ENCODE data around the gene CCDC57.
"Not testable (repeated sequence)": the region's sequence is repeated elsewhere in the genome, so short reads cannot be mapped to it uniquely, and the experiment has no call there.

CCDC57 gene

DNA sequence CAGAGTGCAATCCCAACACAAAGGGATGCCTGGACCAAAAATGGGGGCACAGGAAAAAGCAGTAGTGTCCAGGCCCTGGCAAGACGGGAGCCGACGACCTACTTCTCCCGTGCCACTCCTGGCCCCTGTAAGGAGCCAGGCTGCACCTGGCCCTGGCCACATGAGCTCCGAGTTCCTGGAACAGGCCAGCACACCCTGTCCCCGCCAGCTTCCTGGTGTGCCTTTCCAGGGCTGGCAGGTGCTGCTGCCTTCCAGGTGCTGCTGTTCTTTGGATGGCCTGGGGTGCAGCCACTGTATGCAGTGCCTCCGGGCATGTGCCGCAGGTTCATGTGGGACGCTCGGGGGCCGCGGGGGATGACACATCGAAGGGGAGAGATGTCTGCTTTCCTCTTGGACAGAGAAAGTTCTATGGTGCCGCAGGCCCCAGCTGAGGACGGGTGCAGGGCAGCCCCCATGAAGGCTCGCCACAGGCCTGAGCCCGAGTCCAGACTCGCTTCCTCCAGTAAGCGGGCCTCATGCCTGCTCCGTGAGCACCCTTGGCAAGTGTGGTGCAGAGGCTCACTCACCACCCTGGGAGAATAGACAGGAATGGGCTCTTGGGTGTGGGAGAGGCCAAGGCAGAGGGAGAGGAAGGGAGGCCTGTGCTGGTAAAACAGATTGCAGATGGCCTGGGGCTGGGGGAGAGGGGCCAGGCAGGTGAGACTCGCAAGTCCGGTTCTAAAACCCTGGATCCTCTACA, 59.9 kb downstream of the CCDC57 start:
- ATAC-seq: no peak
- DNase-seq: no peak

DNA sequence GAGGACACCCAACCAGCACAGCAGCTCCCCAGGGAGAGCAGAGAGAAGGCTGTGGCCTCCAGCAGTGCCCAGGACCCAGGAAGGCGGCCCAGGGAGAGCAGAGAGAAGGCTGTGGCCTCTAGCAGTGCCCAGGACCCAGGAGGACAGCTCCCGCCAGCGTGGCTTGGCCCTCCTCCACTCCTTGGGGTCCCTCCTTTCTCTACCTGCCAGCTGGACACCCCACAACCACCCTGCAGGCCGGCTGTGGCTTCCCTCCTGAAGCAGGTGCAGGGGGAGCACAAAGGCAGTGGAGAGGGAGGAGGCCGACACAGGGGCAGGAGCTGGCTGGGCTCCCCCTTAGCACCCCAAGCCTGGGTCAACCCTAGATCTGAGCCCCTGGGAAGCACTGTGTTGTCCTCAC, 60.5 kb downstream of the CCDC57 start:
- ATAC-seq: no peak
- no peak for DNase-seq

DNA sequence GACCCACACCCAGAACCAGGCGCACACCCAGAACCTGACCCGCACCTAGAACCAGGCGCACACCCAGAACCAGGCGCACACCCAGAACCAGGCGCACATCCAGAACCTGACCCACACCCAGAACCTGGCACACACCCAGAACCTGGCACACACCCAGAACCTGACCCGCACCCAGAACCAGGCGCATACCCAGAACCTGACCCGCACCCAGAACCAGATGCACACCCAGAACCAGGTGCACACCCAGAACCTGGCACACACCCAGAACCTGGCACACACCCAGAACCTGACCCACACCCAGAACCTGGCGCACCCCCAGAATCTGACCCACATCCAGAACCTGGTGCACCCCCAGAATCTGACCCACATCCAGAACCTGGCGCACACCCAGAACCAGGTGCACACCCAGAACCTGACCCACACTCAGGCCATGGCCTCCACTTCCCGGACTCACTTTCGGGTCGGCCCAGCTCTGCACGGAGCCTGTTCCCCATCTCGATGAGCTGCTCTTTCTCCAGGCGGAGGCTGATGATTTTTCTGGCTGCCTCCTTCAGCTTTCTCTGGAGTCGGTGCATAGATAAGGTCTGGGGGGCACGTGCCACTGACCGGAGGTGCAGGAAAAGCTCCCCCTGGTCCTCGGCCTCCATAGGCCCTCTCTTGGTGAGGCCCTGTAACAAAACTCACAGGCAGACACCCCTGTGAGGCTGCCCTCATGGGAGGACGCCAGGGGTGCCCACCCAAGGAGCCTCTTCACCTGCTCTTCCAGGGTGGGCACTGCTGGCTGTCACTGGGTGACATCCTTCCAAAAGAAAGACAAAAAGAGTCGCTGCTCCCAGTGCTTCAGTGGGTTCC, 61.3 kb downstream of the CCDC57 start:
- DNase-seq (no peak), ATAC-seq (no peak)

DNA sequence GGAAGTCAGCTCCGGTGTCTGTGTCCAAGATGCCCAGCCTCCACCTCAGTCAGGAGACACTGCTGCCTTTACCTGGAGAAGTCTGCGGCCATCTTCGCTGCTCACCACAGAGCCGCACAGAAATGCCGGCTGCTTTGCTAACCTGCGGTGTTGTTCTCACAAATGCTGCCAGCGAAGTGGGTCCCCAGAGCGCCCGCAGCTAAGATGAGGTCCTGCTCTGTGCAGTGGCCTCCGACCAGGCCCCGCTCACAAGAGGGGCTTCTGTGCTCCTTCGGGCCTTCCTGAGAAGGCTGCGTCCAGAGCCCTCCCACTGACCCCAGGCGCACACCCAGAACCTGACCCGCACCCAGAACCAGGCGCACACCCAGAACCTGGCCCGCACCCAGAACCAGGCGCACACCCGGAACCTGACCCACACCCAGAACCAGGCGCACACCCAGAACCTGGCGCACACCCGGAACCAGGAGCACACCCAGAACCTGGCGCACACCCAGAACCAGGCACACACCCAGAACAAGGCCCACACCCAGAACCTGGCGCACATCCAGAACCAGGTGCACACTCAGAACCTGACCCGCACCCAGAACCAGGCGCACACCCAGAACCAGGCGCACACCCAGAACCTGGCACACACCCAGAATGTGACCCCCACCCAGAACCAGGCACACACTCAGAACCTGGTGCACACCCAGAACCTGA, 63.1 kb downstream of the CCDC57 start:
- DNase-seq (no peak), ATAC-seq (no peak)

DNA sequence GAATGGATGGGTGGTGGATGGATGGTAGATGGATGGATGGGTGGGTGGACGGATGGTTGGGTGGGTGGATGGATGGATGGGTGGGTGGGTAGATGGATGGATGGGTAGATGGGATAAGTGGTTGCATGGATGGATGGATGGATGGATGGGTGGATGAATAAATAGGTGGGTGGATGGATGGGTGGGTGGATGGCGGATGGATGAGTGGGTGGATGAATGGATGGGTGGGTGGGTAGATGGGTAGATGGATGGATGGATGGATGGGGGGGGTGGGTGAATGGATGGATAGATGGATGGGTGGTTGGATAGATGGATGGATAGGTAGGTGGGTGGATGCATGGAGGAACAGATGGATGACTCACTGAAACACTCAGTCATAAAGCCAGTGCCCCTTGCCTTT, 63.6 kb downstream of the CCDC57 start:
- DNase-seq: no peak
- no peak for ATAC-seq

DNA sequence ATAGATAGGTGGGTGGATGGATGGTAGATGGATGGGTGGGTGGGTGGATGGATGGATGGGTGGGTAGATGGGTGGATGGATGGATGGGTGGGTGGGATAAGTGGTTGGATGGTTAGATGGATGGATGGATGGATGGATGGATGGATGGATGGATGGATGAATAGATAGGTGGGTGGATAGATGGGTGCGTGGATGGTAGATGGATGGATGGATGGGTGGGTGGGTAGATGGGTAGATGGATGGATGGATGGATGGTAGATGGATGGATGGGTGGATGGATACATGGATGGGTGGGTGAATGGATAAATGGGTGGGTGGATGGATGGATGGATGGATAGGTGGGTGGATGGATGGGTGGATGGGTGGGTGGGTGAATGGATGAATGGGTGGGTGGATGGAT, 64.6 kb downstream of the CCDC57 start:
- DNase-seq (no peak), ATAC-seq (no peak)

DNA sequence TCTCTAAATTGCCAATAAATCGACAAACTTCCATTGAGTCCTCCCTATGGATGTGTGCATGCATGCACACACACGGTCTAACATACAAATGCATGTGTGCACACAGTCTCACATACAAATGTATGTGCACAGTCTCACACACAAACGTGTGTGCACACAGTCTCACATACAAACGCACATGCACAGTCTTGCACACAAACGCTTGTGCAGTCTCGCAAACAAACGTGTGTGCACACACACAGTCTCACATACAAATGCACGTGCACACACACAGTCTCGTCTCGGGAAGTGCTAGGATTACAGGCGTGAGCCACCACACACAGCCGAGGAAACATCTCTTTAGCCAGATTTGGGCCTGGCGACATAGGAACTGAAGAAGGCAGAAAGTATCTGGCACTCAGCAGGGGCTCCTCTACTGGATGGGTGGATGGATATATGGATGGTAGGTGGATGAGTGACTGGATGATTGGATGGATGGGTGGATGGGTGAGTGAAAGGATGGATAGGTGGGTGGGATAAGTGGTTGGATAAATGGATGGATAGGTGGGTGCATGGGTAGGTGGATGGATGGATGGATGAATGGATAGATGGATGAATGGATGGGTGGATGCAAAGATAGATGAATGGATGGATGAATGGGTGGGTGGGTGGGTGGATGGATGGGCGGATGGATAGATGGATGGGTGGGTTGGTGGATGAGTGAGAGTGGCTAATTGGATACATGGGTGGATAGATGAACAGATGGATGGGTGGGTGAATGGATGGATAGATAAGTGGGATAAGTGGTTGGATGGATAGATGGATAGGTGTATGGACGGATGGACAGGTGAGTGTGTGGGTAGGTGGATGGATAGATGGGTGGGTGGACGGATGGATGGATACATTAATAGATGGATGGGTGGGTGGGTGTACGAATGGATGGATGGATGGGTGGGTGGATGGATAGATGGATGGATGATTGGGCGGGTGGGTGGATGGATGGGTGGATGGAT, 65.7 kb downstream of the CCDC57 start:
- no peak for ATAC-seq

DNA sequence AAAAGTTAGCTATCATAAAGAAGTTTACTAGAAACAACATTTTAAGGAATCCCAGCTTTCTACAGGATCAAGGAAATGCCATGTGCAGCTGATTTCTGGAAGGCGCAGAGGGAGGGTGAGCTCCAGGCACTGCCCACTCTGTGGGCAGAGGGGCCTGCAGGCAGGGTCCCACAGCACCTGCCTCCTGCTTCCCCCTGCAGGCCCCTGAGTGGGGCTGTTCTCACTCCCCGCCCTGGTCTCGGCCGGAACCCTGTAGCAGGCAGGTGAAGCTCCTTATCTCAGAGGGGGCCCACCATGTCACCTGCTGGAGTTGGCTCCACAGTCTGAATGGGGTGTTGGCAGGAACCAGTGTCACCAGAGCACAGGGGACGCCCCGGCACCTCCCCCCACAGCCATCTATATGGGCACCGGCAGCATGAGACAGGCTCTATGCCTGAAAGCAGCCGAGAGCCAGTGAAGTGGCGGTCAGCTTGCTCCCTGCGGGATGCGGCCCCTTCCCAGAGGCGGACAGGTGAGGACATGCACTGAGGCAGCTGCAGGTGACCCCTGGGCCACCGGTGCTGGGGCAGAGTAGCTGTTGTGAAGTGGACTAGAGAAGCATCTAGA, 67.0 kb downstream of the CCDC57 start:
- DNase-seq (no peak), ATAC-seq (no peak)

More for the DNA sequence above, 65.7 kb downstream of the CCDC57 start:
- DNase-seq: no peak

DNA sequence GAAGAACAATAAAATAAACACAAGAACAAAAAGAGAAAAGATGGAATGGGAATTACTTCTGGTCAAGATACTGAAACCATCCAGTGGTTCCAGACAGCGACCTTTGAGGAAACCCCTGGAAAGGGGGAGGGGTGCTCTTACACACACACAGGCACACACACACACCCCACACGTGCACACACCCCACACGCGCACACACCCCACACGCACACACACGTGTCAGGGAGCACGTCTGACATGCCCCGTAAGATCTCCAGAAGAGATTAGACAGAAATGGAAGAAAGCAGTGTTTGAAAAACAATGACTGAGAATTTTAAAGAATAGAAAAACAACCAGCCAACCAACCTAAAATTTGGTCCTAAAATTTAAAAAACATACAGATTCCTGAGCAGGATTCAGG, 69.3 kb downstream of the CCDC57 start:
- ATAC-seq (no peak), DNase-seq (no peak)

DNA sequence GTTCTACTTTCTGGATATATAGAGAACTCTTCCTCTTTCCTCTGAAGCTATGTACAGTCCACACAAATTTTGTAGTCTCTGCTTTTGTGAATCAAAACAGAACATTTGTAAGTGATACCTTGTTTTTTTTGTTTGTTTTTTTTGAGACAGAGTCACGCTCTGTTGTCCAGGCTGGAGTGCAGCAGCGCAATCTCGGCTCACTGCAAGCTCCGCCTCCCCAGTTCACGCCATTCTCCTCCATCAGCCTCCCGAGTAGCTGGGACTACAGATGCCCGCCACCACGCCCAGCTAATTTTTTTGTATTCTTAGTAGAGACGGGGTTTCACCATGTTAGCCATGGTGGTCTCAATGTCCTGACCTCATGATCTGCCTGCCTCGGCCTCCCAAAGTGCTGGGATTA, 72.7 kb downstream of the CCDC57 start:
- DNase-seq, ATAC-seq: not testable (repeated sequence)

DNA sequence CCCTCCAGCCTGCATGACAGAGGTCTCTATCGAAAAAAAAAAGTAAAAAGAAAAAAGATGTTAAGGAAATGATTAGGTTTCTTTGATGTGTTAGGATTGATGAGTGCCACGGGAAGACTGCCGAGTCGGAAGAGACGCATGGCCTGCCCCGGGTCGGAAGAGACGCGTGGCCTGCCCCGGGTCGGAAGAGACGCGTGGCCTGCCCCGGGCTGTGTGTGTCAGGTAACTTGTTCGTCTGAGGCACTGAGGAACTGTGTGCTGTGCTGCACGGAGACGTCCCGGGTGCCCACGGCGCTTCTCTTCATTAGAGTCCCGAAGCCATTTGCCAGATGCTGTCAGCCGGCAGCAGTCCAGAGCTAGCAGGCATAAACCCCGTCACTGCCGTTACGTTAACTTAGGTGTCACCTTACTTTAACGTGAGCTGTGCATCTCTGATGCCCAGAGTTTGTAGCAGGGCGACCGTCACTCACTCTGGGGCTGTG, 74.1 kb downstream of the CCDC57 start:
- no peak for ATAC-seq

DNA sequence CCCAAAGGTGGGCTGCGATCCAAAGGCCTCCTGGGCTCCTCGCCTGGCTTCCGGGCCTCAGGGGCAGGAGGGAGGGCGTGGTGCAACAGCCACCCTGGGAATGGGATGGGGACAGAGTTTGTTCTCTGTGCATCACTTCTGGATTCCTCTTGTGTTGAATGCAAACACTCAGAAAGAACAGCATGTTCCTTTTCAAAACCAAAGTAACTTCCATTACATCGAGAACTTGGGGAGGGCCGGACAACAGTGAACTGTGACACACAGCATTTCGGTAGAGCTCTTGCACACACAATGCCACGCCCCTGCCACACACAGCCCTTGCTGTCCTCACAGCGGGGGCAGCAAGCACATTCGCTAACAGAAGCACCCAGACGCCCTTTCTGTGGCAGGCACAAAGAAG, 78.5 kb downstream of the CCDC57 start:
- ATAC-seq: no peak
- DNase-seq: no peak

More for the DNA sequence above, 74.1 kb downstream of the CCDC57 start:
- DNase-seq: no peak

DNA sequence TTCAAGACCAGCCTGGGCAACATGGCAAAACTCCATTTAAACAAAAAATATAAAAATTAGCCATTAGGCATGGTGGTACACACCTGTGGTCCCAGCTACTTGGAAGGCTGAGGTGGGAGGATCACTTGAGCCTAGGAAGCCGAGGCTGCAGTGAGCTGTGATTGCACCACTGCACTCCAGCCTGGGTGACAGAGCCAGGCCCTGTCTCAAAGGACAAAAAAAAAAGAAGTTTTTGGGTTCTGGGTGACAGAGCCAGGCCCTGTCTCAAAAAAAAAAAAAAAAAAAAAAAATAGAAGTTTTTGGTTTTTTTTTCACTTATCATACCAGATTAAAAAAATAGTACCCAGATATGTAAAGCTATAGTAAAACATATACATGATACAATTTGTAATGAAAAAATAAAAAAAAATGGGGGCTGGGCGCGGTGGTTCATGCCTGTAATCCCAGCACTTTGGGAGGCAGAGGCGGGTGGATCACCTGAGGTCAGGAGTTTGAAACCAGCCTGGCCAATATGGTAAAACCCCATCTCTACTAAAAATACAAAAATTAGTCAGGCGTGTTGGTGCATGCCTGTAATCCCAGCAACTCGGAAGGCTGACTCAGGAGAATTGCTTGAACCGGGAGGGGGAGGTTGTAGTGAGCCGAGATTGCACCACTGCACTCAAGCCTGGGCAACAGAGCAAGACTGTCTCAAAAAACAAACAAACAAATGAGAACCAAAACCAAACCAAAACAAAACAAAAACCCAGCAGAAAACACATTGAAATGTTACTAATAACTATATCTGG, 79.3 kb downstream of the CCDC57 start:
- ATAC-seq, DNase-seq: not testable (repeated sequence)

DNA sequence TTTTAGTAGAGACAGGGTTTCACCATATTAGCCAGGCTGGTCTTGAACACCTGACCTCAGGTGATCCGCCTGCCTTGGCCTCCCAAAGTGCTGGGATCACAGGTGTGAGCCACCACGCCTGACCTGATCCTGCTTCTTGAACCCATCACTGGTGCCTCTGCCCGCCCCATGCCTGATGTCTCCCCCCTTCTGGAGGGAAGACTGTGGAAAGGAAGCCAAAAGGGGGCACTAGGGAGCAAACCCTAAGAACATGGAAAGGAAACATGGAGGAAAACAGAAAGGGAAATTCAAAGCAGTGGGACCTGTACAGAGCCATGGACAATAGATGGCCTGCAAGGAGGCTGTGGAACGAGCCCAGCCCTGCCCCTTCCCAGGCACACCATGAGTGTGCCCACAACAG, 83.5 kb downstream of the CCDC57 start:
- DNase-seq (no peak), ATAC-seq (no peak)

DNA sequence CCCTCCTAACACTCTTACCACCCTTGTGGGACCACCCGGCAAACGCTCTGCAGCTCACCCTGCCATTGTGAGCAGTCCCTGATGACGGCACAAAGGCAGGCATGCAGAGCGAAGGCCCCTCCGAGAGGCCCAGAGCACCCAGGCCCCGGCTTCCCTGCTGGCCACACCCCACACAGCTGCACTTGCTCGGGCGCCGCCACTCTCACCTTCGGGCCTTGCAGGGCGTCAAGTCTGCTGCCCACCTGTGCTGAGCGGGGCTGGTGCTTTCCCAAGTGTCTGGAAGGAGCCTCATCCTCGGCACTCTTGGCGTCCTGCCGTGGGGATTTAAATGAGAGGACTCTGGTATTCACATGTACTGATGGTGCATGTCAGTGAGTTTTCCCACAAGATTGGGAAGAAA, 84.4 kb downstream of the CCDC57 start:
- DNase-seq (no peak), ATAC-seq (no peak)

DNA sequence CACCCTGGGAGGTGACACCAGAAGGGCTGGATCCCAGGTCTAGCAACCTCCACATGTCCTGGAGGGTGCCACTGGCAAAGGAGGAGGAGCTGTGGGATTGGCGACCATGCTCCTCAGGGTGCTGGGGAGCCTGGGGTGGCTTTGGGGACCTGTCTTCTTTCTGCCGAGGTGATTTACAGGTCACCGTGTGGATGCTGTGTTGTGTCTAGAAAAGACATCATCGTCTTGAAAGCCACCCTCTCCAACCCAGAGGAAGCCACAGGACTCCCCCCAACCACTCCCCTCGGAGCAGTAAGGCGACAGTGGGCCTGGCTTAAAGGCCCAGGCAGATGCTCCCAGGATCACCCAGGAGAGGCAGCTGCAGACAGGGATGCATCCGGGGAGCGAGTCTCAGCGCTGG, 84.9 kb downstream of the CCDC57 start:
- ATAC-seq (no peak), DNase-seq (no peak)

DNA sequence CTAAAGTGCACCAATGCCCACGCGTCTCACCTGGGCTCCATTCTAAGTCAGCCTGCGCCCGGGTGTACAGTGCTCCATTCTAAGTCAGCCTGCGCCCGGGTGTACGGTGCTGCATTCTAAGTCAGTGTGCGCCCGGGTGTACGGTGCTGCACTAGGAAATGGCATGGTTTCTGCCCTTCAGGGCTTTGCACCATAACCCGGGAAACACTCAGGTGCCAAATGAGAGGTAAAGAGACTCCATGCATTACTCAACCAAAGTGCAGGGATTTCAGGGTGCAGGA, 85.4 kb downstream of the CCDC57 start:
- DNase-seq (no peak), ATAC-seq (no peak)

DNA sequence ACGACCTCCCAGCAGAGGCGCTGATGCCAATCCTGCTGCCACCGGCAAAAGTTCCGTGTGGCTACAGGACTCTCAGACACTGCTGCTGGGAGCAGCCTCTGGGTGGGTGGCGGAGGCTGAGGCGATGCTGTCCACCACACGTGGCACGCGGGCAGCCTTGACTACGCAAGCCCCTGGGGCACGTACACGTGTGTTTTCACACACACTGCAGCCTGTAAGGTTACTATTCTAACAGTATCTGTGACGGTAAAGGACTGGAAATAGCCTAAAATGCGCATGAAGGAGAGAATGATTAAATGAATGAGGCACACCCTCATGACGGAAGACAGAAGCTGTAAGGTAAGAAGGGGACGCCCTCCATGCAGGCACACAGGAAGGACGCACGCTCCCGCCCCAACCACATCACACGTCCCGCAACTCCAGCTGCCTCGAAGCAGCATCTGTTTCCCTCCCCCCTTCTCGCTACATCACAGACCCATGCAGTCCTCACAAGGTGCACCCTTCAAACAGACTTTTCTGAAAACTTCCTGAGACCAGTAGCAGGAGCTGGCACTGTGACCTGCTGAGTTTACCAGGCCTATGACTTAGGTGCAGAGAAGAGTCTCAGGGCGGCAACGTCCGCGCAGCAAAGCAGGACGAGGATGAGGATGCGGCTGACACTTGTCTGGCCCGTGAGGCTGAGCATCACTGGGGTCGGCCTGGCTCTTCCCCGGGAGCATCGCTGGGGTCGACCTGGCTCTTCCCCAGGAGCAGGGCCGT, 85.9 kb downstream of the CCDC57 start:
- DNase-seq (peak; percentile 66), ATAC-seq (peak; percentile 83)

DNA sequence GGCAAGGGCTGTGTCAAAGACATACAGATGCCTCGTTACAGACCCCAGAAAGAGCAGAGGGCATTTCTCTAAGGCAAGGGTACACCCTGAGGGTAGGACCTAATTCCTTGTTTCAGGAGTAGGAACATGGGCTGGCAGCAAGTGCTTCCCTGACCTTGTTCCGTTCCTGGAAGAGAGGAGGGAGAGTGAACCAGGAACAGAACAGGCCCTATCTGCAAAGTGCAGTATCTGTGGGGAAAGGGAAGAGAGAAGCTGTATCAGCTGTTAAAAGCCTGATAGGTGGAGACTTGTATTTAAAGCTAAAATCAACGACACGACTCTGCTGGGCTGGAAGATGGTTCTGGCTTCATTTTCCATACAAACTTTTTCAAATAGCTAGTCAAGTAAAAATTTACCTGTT, 88.5 kb downstream of the CCDC57 start:
- ATAC-seq: no peak
- DNase-seq: no peak
